Bronchial epithelial cell (primary cell): Measurements from ENCODE around the gene BAG1. TPM values are rescaled to one million over a fixed set of nuclear protein-coding genes. Genes with fewer than 3 reads are reported as not detected.

ENCODE experiments used
- DNase-seq: peaks from one replicate; pipeline ENCODE4 v3.0.0-alpha.2; 2010; ENCODE audit warnings: low read depth
- FAIRE-seq: peaks from 2 replicates; lab custom pipeline; 2011; peaks lifted over from hg19 to GRCh38; lab: Jason Lieb, UNC
- H3K27me3 ChIP-seq: 2 replicates; pipeline ENCODE4 v1.5.1; 2011; ENCODE audit warnings: low read length; ENCODE audit not compliant: control insufficient read depth, insufficient read depth
- H3K36me3 ChIP-seq: 2 replicates; pipeline ENCODE4 v1.5.1; 2011; ENCODE audit warnings: low read length; ENCODE audit not compliant: control insufficient read depth, insufficient read depth
- H3K4me3 ChIP-seq: 2 replicates; pipeline ENCODE4 v1.5.1; 2011; ENCODE audit warnings: mild to moderate bottlenecking, low read depth, low read length, control low read depth
- CTCF ChIP-seq: IDR thresholded peaks from 2 replicates; pipeline ENCODE4 v1.5.1; 2011; ENCODE audit warnings: mild to moderate bottlenecking, moderate library complexity, low read length, control low read depth, inconsistent platforms; ENCODE audit not compliant: insufficient read depth, severe bottlenecking
- total RNA-seq: library from RNA; depleted of rRNA; stranded (reverse); fragments of >200 nt; gene quantifications from 2 replicates; pipeline ENCODE4 v1.2.1, GENCODE V29; 2014

The BAG1 gene
- total RNA-seq, 1 donor from 2014 or later, result 68.7 TPM

GRCh38 chr9:33220681-33221567 is 43.6 kb downstream of the BAG1 start:
- Histone ChIP-seq H3K4me3 (no peak overlapping the region), H3K36me3 (no peaks in the 10 kb centered on the region), H3K27me3 (no peaks in the 10 kb centered on the region)
- no peak for TF ChIP-seq CTCF
- FAIRE-seq, result no peak
- DNase-seq, result no peak

- H3K36me3 ChIP-seq, result no peaks in the 10 kb centered on the region
- H3K4me3 ChIP-seq, result no peak overlapping the region
- FAIRE-seq (no peak), DNase-seq (peak; percentile 81)
- TF ChIP-seq CTCF, result peak; percentile 8
- H3K27me3 ChIP-seq, result no peaks in the 10 kb centered on the region
These were observed 52.7 kb downstream of the BAG1 start for GRCh38 chr9:33211695-33212393.

GRCh38 chr9:33210006-33210715 is 54.3 kb downstream of the BAG1 start:
- H3K36me3 ChIP-seq, result no peaks in the 10 kb centered on the region
- no peak overlapping the region for H3K4me3 ChIP-seq
- TF ChIP-seq CTCF, result no peak
- DNase-seq (peak; percentile 23), FAIRE-seq (no peak)
- no peaks in the 10 kb centered on the region for H3K27me3 ChIP-seq

- no peak for TF ChIP-seq CTCF
- Histone ChIP-seq H3K36me3 (no peaks in the 10 kb centered on the region), H3K4me3 (no peak overlapping the region), H3K27me3 (no peaks in the 10 kb centered on the region)
- FAIRE-seq (no peak), DNase-seq (no peak)
These were observed 55.1 kb downstream of the BAG1 start for GRCh38 chr9:33209394-33209793.

GRCh38 chr9:33202552-33203201 is 61.8 kb downstream of the BAG1 start:
- FAIRE-seq (no peak), DNase-seq (no peak)
- no peaks in the 10 kb centered on the region for H3K36me3 ChIP-seq
- H3K4me3 ChIP-seq, result no peak overlapping the region
- no peak for TF ChIP-seq CTCF
- no peaks in the 10 kb centered on the region for H3K27me3 ChIP-seq
